Medulla oblongata (tissue), 1 donor: ENCODE measurements around the gene SDF4.
A peak's percentile ranks its signal among the peaks of the same experiment; 100 is the strongest.
"Not testable (repeated sequence)": the region's sequence is repeated elsewhere in the genome, so short reads cannot be mapped to it uniquely, and the experiment has no call there.

ENCODE experiments used
- DNase-seq: peaks from one replicate; pipeline ENCODE4 v3.0.0-alpha.2; 2015; ENCODE audit errors: extremely low spot score

The SDF4 gene

GRCh38 chr1:1259951-1260600 lies 28.3 kb upstream of the SDF4 start:
- peak; percentile 30 for DNase-seq

- DNase-seq: no peak
Measured at GRCh38 chr1:1259540-1259939, 27.7 kb upstream of the SDF4 start.

GRCh38 chr1:1259119-1259488 lies 27.3 kb upstream of the SDF4 start:
- DNase-seq: no peak

- no peak for DNase-seq
Measured at GRCh38 chr1:1256956-1257871, 25.4 kb upstream of the SDF4 start.

GRCh38 chr1:1255611-1256010 lies 23.8 kb upstream of the SDF4 start:
- no peak for DNase-seq

- no peak for DNase-seq
Measured at GRCh38 chr1:1255078-1255477, 23.3 kb upstream of the SDF4 start.

- DNase-seq: no peak
Measured at GRCh38 chr1:1254667-1254998, 22.8 kb upstream of the SDF4 start.

GRCh38 chr1:1253972-1254666 lies 22.3 kb upstream of the SDF4 start:
- no peak for DNase-seq

- no peak for DNase-seq
Measured at GRCh38 chr1:1253314-1253713, 21.5 kb upstream of the SDF4 start.

- no peak for DNase-seq
Measured at GRCh38 chr1:1250786-1251284, 19.0 kb upstream of the SDF4 start.

GRCh38 chr1:1248009-1248913 lies 16.5 kb upstream of the SDF4 start:
- not testable (repeated sequence) for DNase-seq

GRCh38 chr1:1247341-1247913 lies 15.6 kb upstream of the SDF4 start:
- no peak for DNase-seq

GRCh38 chr1:1246577-1247340 lies 15.0 kb upstream of the SDF4 start, which contains the start of gene C1QTNF12:
C1QTNF12 (minus strand) TSS chr1:1246722; CDS start chr1:1246690, 32 bp downstream.
- no peak for DNase-seq

- no peak for DNase-seq
Measured at GRCh38 chr1:1245817-1246576, 14.2 kb upstream of the SDF4 start.

GRCh38 chr1:1245178-1245816 lies 13.5 kb upstream of the SDF4 start:
- no peak for DNase-seq

GRCh38 chr1:1244192-1244811 lies 12.5 kb upstream of the SDF4 start:
- no peak for DNase-seq

GRCh38 chr1:1243807-1244191 lies 12.0 kb upstream of the SDF4 start:
- DNase-seq: no peak

- no peak for DNase-seq
Measured at GRCh38 chr1:1243266-1243660, 11.5 kb upstream of the SDF4 start.
